ENCODE data around the gene MED12L. TPM values are rescaled to one million over a fixed set of nuclear protein-coding genes. Genes with fewer than 3 reads are reported as not detected.

MED12L gene
- total and polyA plus RNA-seq, 10 of the 15 experiments (the other 5 are each of a cell fraction or from before 2014, with no cell fraction given) = 0.01 to 0.06 (median 0.03) TPM; not detected in 2

- no peak for TF ChIP-seq RBBP5 (conservative IDR thresholded peaks at IDR 0.05)
- no peak for TF ChIP-seq SMARCA5 (IDR thresholded peaks at IDR 0.05)
- TF ChIP-seq KLF5 (IDR thresholded peaks at IDR 0.05; ENCODE audit: partially characterized antibody) = no peak
- no peak for TF ChIP-seq SMAD1 (IDR thresholded peaks at IDR 0.05; ENCODE audit: low read depth, partially characterized antibody)
- no peak for TF ChIP-seq E2F8 (IDR thresholded peaks at IDR 0.05; ENCODE audit: low read depth, partially characterized antibody)
- no peak for TF ChIP-seq PKNOX1 (IDR thresholded peaks at IDR 0.05)
- TF ChIP-seq ZBTB40 (IDR thresholded peaks at IDR 0.05; ENCODE audit: borderline replicate concordance) = no peak
Observed at GRCh38 chr3:151145713-151146070, 60.2 kb downstream of the MED12L start (continued).

Measured in GM12878 (cell line).